IMR-90 (cell line): ENCODE results near the gene BMAL2.

Experiments
- BHLHE40 ChIP-seq: fragments of 150-350 bp; IDR thresholded peaks from 2 replicates; pipeline ENCODE4 v1.6.1; 2016; ENCODE audit warnings: mild to moderate bottlenecking, low read depth, low read length
- CEBPB ChIP-seq: IDR thresholded peaks from 2 replicates; pipeline ENCODE4 v1.6.1; 2012; ENCODE audit warnings: low read depth, low read length, improper control_type of control experiment
- MAZ ChIP-seq: IDR thresholded peaks from 2 replicates; pipeline ENCODE4 v1.6.1; 2012; ENCODE audit warnings: low read depth, mild to moderate bottlenecking, low read length, improper control_type of control experiment, moderate library complexity, borderline replicate concordance
- MXI1 ChIP-seq: IDR thresholded peaks from 2 replicates; pipeline ENCODE4 v1.6.1; 2012; ENCODE audit warnings: low read depth, mild to moderate bottlenecking, low read length, moderate library complexity, borderline replicate concordance
- NFE2L2 ChIP-seq: fragments of 150-350 bp; IDR thresholded peaks from 2 replicates; pipeline ENCODE4 v1.6.1; 2016; ENCODE audit warnings: low read depth, mild to moderate bottlenecking, low read length
- POLR2A ChIP-seq: IDR thresholded peaks from 2 replicates; pipeline ENCODE4 v1.6.1; 2012; ENCODE audit warnings: mild to moderate bottlenecking, low read depth, low read length
- RAD21 ChIP-seq: IDR thresholded peaks from 2 replicates; pipeline ENCODE4 v1.6.1; 2012; ENCODE audit warnings: low read length, improper control_type of control experiment
- RCOR1 ChIP-seq: IDR thresholded peaks from 2 replicates; pipeline ENCODE4 v1.6.1; 2012; ENCODE audit warnings: mild to moderate bottlenecking, low read length, improper control_type of control experiment; ENCODE audit not compliant: insufficient replicate concordance
- RFX5 ChIP-seq: IDR thresholded peaks from 2 replicates; pipeline ENCODE4 v1.8.0; 2012; ENCODE audit warnings: low read depth, mild to moderate bottlenecking, low read length, moderate library complexity
- SMC3 ChIP-seq: fragments of 150-350 bp; IDR thresholded peaks from 2 replicates; pipeline ENCODE4 v1.6.1; 2016; ENCODE audit warnings: low read depth, mild to moderate bottlenecking, antibody characterized with exemption, low read length, moderate library complexity
- TF ChIP-seq, protein P1 (sequence below): conservative IDR thresholded peaks from 2 replicates; pipeline ENCODE4 v1.5.1; 2012; ENCODE audit warnings: mild to moderate bottlenecking, low read depth, low read length, improper control_type of control experiment
- TF ChIP-seq, protein P2 (sequence below): fragments of 150-350 bp; IDR thresholded peaks from 2 replicates; pipeline ENCODE4 v1.6.1; 2016; ENCODE audit warnings: low read depth, mild to moderate bottlenecking, low read length, moderate library complexity, borderline replicate concordance

DNA sequence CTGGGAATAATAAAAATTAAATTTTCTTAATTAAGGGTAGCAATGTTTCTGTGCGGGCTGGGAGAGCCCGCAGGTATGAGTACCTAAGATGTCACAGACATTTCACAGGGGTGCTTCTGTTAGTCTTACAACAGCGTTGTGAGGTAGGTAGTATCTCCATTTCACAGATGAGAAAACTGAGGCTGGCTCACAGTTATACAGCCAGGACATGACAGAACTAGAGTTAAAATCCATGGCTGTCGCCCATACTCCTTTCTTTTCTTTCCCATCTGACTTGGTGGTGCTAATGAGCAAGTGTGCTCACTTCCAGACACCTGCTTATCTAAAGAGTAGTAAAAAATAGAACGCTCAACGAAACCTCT lies 2.1 kb downstream of the BMAL2 start:
- TF ChIP-seq, protein P1, sequence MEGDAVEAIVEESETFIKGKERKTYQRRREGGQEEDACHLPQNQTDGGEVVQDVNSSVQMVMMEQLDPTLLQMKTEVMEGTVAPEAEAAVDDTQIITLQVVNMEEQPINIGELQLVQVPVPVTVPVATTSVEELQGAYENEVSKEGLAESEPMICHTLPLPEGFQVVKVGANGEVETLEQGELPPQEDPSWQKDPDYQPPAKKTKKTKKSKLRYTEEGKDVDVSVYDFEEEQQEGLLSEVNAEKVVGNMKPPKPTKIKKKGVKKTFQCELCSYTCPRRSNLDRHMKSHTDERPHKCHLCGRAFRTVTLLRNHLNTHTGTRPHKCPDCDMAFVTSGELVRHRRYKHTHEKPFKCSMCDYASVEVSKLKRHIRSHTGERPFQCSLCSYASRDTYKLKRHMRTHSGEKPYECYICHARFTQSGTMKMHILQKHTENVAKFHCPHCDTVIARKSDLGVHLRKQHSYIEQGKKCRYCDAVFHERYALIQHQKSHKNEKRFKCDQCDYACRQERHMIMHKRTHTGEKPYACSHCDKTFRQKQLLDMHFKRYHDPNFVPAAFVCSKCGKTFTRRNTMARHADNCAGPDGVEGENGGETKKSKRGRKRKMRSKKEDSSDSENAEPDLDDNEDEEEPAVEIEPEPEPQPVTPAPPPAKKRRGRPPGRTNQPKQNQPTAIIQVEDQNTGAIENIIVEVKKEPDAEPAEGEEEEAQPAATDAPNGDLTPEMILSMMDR = no peak
- TF ChIP-seq CEBPB (no peak), NFE2L2 (no peak), MAZ (no peak), RCOR1 (no peak), RAD21 (no peak), POLR2A (no peak), SMC3 (no peak), RFX5 (no peak), MXI1 (no peak), BHLHE40 (no peak)
- TF ChIP-seq, protein P2, sequence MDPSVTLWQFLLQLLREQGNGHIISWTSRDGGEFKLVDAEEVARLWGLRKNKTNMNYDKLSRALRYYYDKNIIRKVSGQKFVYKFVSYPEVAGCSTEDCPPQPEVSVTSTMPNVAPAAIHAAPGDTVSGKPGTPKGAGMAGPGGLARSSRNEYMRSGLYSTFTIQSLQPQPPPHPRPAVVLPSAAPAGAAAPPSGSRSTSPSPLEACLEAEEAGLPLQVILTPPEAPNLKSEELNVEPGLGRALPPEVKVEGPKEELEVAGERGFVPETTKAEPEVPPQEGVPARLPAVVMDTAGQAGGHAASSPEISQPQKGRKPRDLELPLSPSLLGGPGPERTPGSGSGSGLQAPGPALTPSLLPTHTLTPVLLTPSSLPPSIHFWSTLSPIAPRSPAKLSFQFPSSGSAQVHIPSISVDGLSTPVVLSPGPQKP = no peak
